ENCODE measurements around the gene LRRK1.

Gene LRRK1

GRCh38 chr15:101064795-101065569, 145.8 kb downstream of the LRRK1 start:
- no peak overlapping the region for H3K9ac ChIP-seq (ENCODE audit: low read length)
- H3K4me1 ChIP-seq (ENCODE audit: low read length) = peaks cover 23% of the 10 kb centered on the region
- H3K9me3 ChIP-seq (ENCODE audit: insufficient read depth, low read length) = no peaks in the 10 kb centered on the region
- no peak overlapping the region for H2AFZ ChIP-seq (ENCODE audit: low read depth, low read length)
- H3K79me2 ChIP-seq (ENCODE audit: low read length) = no peaks in the 10 kb centered on the region
- no peak for TF ChIP-seq CTCF (IDR thresholded peaks at IDR 0.05; ENCODE audit: low read depth, low read length)
- no peak for TF ChIP-seq EZH2phosphoT487 (IDR thresholded peaks at IDR 0.05; ENCODE audit: low read depth)
- no peak overlapping the region for H3K4me2 ChIP-seq (ENCODE audit: low read length)
- no peaks in the 10 kb centered on the region for H3K27me3 ChIP-seq (ENCODE audit: low read depth, low read length)
- no peak overlapping the region for H3K4me3 ChIP-seq (ENCODE audit: low read length)
- 0 out of 2 replicates have a peak, but pooled peaks cover 12% of the 10 kb centered on the region for H4K20me1 ChIP-seq (ENCODE audit: insufficient read depth, low read length)
- peaks cover 70% of the 10 kb centered on the region for H3K36me3 ChIP-seq (replicated peaks; ENCODE audit: low read depth, low read length)
- no peak overlapping the region for H3K27ac ChIP-seq (ENCODE audit: low read length)

- Histone ChIP-seq H3K27ac (ENCODE audit: low read length) (no peak overlapping the region), H2AFZ (ENCODE audit: low read depth, low read length) (no peak overlapping the region), H3K36me3 (replicated peaks; ENCODE audit: low read depth, low read length) (peaks cover 66% of the 10 kb centered on the region), H3K79me2 (ENCODE audit: low read length) (no peaks in the 10 kb centered on the region), H3K9ac (ENCODE audit: low read length) (no peak overlapping the region), H3K27me3 (ENCODE audit: low read depth, low read length) (no peaks in the 10 kb centered on the region), H3K4me2 (ENCODE audit: low read length) (no peak overlapping the region), H3K4me3 (ENCODE audit: low read length) (no peak overlapping the region), H3K4me1 (ENCODE audit: low read length) (peaks cover 23% of the 10 kb centered on the region), H4K20me1 (ENCODE audit: insufficient read depth, low read length) (0 out of 2 replicates have a peak, but pooled peaks cover 12% of the 10 kb centered on the region), H3K9me3 (ENCODE audit: insufficient read depth, low read length) (no peaks in the 10 kb centered on the region)
- TF ChIP-seq CTCF (IDR thresholded peaks at IDR 0.05; ENCODE audit: low read depth, low read length) = no peak
- no peak for TF ChIP-seq EZH2phosphoT487 (IDR thresholded peaks at IDR 0.05; ENCODE audit: low read depth)
Measured at GRCh38 chr15:101065570-101066221, 146.5 kb downstream of the LRRK1 start.

- H4K20me1 ChIP-seq (ENCODE audit: insufficient read depth, low read length) = 0 out of 2 replicates have a peak, but pooled peaks cover 12% of the 10 kb centered on the region
- H3K4me2 ChIP-seq (ENCODE audit: low read length) = no peak overlapping the region
- no peaks in the 10 kb centered on the region for H3K79me2 ChIP-seq (ENCODE audit: low read length)
- H3K27me3 ChIP-seq (ENCODE audit: low read depth, low read length) = no peaks in the 10 kb centered on the region
- no peak overlapping the region for H3K27ac ChIP-seq (ENCODE audit: low read length)
- H3K9me3 ChIP-seq (ENCODE audit: insufficient read depth, low read length) = no peaks in the 10 kb centered on the region
- H2AFZ ChIP-seq (ENCODE audit: low read depth, low read length) = no peak overlapping the region
- no peak overlapping the region for H3K9ac ChIP-seq (ENCODE audit: low read length)
- peaks cover 60% of the 10 kb centered on the region for H3K36me3 ChIP-seq (replicated peaks; ENCODE audit: low read depth, low read length)
- H3K4me3 ChIP-seq (ENCODE audit: low read length) = no peak overlapping the region
- peaks cover 22% of the 10 kb centered on the region for H3K4me1 ChIP-seq (ENCODE audit: low read length)
- TF ChIP-seq CTCF (IDR thresholded peaks at IDR 0.05; ENCODE audit: low read depth, low read length) = no peak
Measured at GRCh38 chr15:101066501-101067408, 147.6 kb downstream of the LRRK1 start.

All from OCI-LY3 (cell line).